ENCODE data around the gene CD96. TPM values are rescaled to one million over a fixed set of nuclear protein-coding genes. Genes with fewer than 3 reads are reported as not detected.

CD96 gene
- total and polyA plus RNA-seq, 10 donors: 2.9 to 43.9 (median 24.1) TPM

GRCh38 chr3:111692593-111693552, 150.9 kb downstream of the CD96 start:
- TF ChIP-seq POLR2A (IDR thresholded peaks at IDR 0.05): no peak
- no peak for TF ChIP-seq CTCF (IDR thresholded peaks at IDR 0.05 in 8 of 11, conservative IDR thresholded peaks at IDR 0.05 in 3 of 11)
- TF ChIP-seq POLR2AphosphoS5 (IDR thresholded peaks at IDR 0.05): no peak
- H3K4me1 ChIP-seq: peaks cover 0 to 18% (median 0%) of the 10 kb centered on the region in 6 donors
- WGBS, 5 donors: 59 to 73% (median 69%) methylated on average over 8 of the region's 8 CpGs

GRCh38 chr3:111694471-111694870, 152.5 kb downstream of the CD96 start:
- DNase-seq: no peak
- Histone ChIP-seq H3K27me3 (replicated peaks in 1 of 7) (no peaks in the 10 kb centered on the region), H3K4me1 (peaks cover 0 to 21% (median 0%) of the 10 kb centered on the region in 6 donors), H3K36me3 (no peaks in the 10 kb centered on the region), H3K4me3 (no peak overlapping the region), H3K27ac (no peak overlapping the region), H3K9me3 (no peaks in the 10 kb centered on the region)
- WGBS, 5 donors: 95 to 100% (median 96%) methylated on average over 2 of the region's 2 CpGs
- TF ChIP-seq CTCF (IDR thresholded peaks at IDR 0.05 in 8 of 11, conservative IDR thresholded peaks at IDR 0.05 in 3 of 11) (no peak), POLR2A (IDR thresholded peaks at IDR 0.05) (no peak), POLR2AphosphoS5 (IDR thresholded peaks at IDR 0.05) (no peak)
- intact Hi-C loops (cut with DNase I; ENCODE audit: low total_unique reads): no loop called here

More at GRCh38 chr3:111692593-111693552, 150.9 kb downstream of the CD96 start:
- H3K27ac ChIP-seq: no peak overlapping the region
- H3K4me3 ChIP-seq: no peak overlapping the region
- no peaks in the 10 kb centered on the region for H3K9me3 ChIP-seq
- H3K36me3 ChIP-seq: no peaks in the 10 kb centered on the region
- H3K27me3 ChIP-seq (replicated peaks in 1 of 7): no peaks in the 10 kb centered on the region
- DNase-seq: no peak
- intact Hi-C loops (cut with DNase I; ENCODE audit: low total_unique reads): no loop called here

GRCh38 chr3:111695636-111696117, 153.7 kb downstream of the CD96 start:
- Histone ChIP-seq H3K4me1 (peaks cover 0 to 26% (median 0%) of the 10 kb centered on the region in 6 donors), H3K27ac (no peak overlapping the region), H3K9me3 (no peaks in the 10 kb centered on the region), H3K4me3 (no peak overlapping the region), H3K27me3 (replicated peaks in 1 of 7) (no peaks in the 10 kb centered on the region), H3K36me3 (no peaks in the 10 kb centered on the region)
- 61 to 88% (median 80%) methylated on average over 1 of the region's 1 CpG for whole genome bisulfite sequencing, 5 donors
- DNase-seq: no peak
- intact Hi-C loops (cut with DNase I; ENCODE audit: low total_unique reads): no loop called here
- no peak for TF ChIP-seq POLR2AphosphoS5 (IDR thresholded peaks at IDR 0.05)
- no peak for TF ChIP-seq CTCF (IDR thresholded peaks at IDR 0.05 in 8 of 11, conservative IDR thresholded peaks at IDR 0.05 in 3 of 11)
- no peak for TF ChIP-seq POLR2A (IDR thresholded peaks at IDR 0.05)

GRCh38 chr3:111700054-111700453, 158.1 kb downstream of the CD96 start:
- DNase-seq: no peak
- intact Hi-C loops (cut with DNase I; ENCODE audit: low total_unique reads): no loop called here
- H3K36me3 ChIP-seq: no peaks in the 10 kb centered on the region

More at GRCh38 chr3:111700054-111700453, 158.1 kb downstream of the CD96 start:
- Histone ChIP-seq H3K27me3 (replicated peaks in 1 of 7) (no peaks in the 10 kb centered on the region), H3K27ac (no peak overlapping the region), H3K4me3 (no peak overlapping the region), H3K9me3 (no peaks in the 10 kb centered on the region), H3K4me1 (peaks cover 0 to 14% (median 0%) of the 10 kb centered on the region in 6 donors)
- no peak for TF ChIP-seq POLR2AphosphoS5 (IDR thresholded peaks at IDR 0.05)
- WGBS, 5 donors: 40 to 59% (median 58%) methylated on average over 3 of the region's 3 CpGs

Data from spleen (tissue), 11 donors.